HepG2 (cell line): ENCODE results near the gene CALN1. TPM values are rescaled to one million over a fixed set of nuclear protein-coding genes. Genes with fewer than 3 reads are reported as not detected.

ENCODE experiments used
- ATAC-seq: fragments of 200-7000 bp; cut with Tn5 transposase; 3 replicates; pipeline ENCODE4 v1.9.1; 2020; ENCODE audit warnings: mild to moderate bottlenecking, moderate library complexity
- BruUV-seq: library from RNA; stranded (reverse); fragments of 400-500 nt; replicated peaks from 2 replicates; lab custom pipeline; 2021; lab: Mats Ljungman, UMichigan
- CTCF ChIA-PET: fragments of 300-600 bp; formaldehyde crosslinking; extraction: SDS; loops from one replicate; lab custom pipeline; 2021; ENCODE audit warnings: low total read pairs, inconsistent platforms, low intra/inter-chr PET ratio; lab: Yijun Ruan, JAX
- POLR2A ChIA-PET: fragments of 350-600 bp; sonication (Branson Sonifier 250); formaldehyde crosslinking; loops from one replicate; lab custom pipeline; 2020; ENCODE audit warnings: antibody characterized with exemption, inconsistent platforms; lab: Yijun Ruan, JAX
- DNase-seq: peaks from one replicate; pipeline ENCODE4 v3.0.0-alpha.2; 2015; ENCODE audit warnings: low spot score
- FAIRE-seq: peaks from 3 replicates; lab custom pipeline; 2011; peaks lifted over from hg19 to GRCh38; lab: Jason Lieb, UNC
- H2AFZ ChIP-seq: one replicate; pipeline ENCODE4 v1.6.1; 2011; ENCODE audit warnings: low read length, inconsistent platforms
- H3K27ac ChIP-seq: fragments of 300-600 bp; 3 replicates; pipeline ENCODE4 v1.8.0; 2011; ENCODE audit warnings: mixed run types, mild to moderate bottlenecking, mixed read lengths, low read length, inconsistent platforms; ENCODE audit not compliant: insufficient read depth; ENCODE audit errors: extremely low read length
- H3K27me3 ChIP-seq, 2 experiments: fragments of 200-600 bp in 1 of 2; 2 replicates in 1 of 2; 3 replicates in 1 of 2; pipeline versions ENCODE4 v1.6.0 to v1.8.0; 2011; ENCODE audit warnings: low read length in 2 of 2, mild to moderate bottlenecking in 2 of 2, moderate library complexity in 2 of 2, inconsistent platforms in 1 of 2; ENCODE audit not compliant: insufficient read depth in 2 of 2, control insufficient read depth in 1 of 2
- H3K36me3 ChIP-seq, 2 experiments: fragments of 200-600 bp in 1 of 2; replicated peaks in 1 of 2; 2 replicates in 1 of 2; 3 replicates in 1 of 2; pipeline versions ENCODE4 v1.5.1 to v1.8.0; 2011; ENCODE audit warnings: low read length in 2 of 2, inconsistent platforms in 1 of 2; ENCODE audit not compliant: insufficient read depth in 2 of 2, control insufficient read depth in 1 of 2
- H3K4me1 ChIP-seq: 2 replicates; pipeline ENCODE4 v1.5.1; 2012; ENCODE audit warnings: low read length, inconsistent platforms; ENCODE audit not compliant: insufficient read depth
- H3K4me2 ChIP-seq: 2 replicates; pipeline ENCODE4 v1.6.0; 2011; ENCODE audit warnings: low read depth, low read length, inconsistent platforms
- H3K4me3 ChIP-seq, 3 experiments: fragments of 200-600 bp in 1 of 3; sonication (generic), shearing (Covaris generic) in 1 of 3; replicated peaks in 1 of 3; 2 replicates each; pipeline ENCODE4 v1.5.1; 2011 to 2016; ENCODE audit warnings: low read length in 3 of 3, inconsistent platforms in 2 of 3, low read depth in 2 of 3, mild to moderate bottlenecking in 2 of 3, control low read depth in 1 of 3, mixed read lengths in 1 of 3; ENCODE audit not compliant: insufficient read depth in 1 of 3
- H3K79me2 ChIP-seq: one replicate; pipeline ENCODE4 v1.6.1; 2011; ENCODE audit warnings: low read length, inconsistent platforms; ENCODE audit not compliant: insufficient read depth
- H3K9ac ChIP-seq: 2 replicates; pipeline ENCODE4 v1.6.0; 2011; ENCODE audit warnings: mild to moderate bottlenecking, low read depth, low read length, inconsistent platforms; ENCODE audit not compliant: insufficient read depth
- H3K9me3 ChIP-seq: 2 replicates; pipeline ENCODE4 v1.5.1; 2012; ENCODE audit warnings: mild to moderate bottlenecking, low read length
- H4K20me1 ChIP-seq: 2 replicates; pipeline ENCODE4 v1.6.0; 2011; ENCODE audit warnings: inconsistent platforms, mild to moderate bottlenecking, low read length, moderate library complexity; ENCODE audit not compliant: insufficient read depth
- CENPBD1 ChIP-seq: sonication (generic); formaldehyde crosslinking; IDR thresholded peaks from 2 replicates; pipeline ENCODE4 v1.8.0; 2022; ENCODE audit warnings: missing genetic modification reagents, low read depth, mild to moderate bottlenecking, borderline replicate concordance
- CSRNP1 ChIP-seq: sonication (generic); formaldehyde crosslinking; IDR thresholded peaks from 2 replicates; pipeline ENCODE4 v1.8.1; 2023; ENCODE audit warnings: mild to moderate bottlenecking, missing genetic modification reagents
- DNMT3B ChIP-seq: conservative IDR thresholded peaks from 2 replicates; pipeline ENCODE4 v1.6.1; 2016; ENCODE audit warnings: missing biosample characterization, control low read depth
- EP300 ChIP-seq, 3 experiments: sonication (generic) in 1 of 3; formaldehyde crosslinking in 1 of 3; IDR thresholded peaks; 2 replicates each; pipeline versions ENCODE4 v1.5.1 to v1.6.1; 2011 to 2020; ENCODE audit warnings: low read depth in 2 of 3, low read length in 2 of 3, borderline replicate concordance in 1 of 3, improper control_type of control experiment in 1 of 3, mild to moderate bottlenecking in 1 of 3, missing genetic modification reagents in 1 of 3, moderate library complexity in 1 of 3
- IKZF5 ChIP-seq: IDR thresholded peaks from 2 replicates; pipeline ENCODE4 v1.6.1; 2018; ENCODE audit warnings: missing genetic modification reagents, mild to moderate bottlenecking, missing compliant biosample characterization
- MBD4 ChIP-seq: IDR thresholded peaks from 2 replicates; pipeline ENCODE4 v1.6.1; 2012; ENCODE audit warnings: low read length, inconsistent platforms, borderline replicate concordance
- NFE2 ChIP-seq: sonication (generic); formaldehyde crosslinking; IDR thresholded peaks from 2 replicates; pipeline ENCODE4 v1.4.0; 2020; ENCODE audit warnings: missing genetic modification reagents
- NFKB2 ChIP-seq: sonication (generic); formaldehyde crosslinking; IDR thresholded peaks from 2 replicates; pipeline ENCODE4 v1.4.0; 2020; ENCODE audit warnings: missing genetic modification reagents, borderline replicate concordance
- RARA ChIP-seq: IDR thresholded peaks from 2 replicates; pipeline ENCODE4 v1.6.1; 2016; ENCODE audit warnings: missing genetic modification reagents, missing compliant biosample characterization
- SATB2 ChIP-seq: sonication (generic); formaldehyde crosslinking; IDR thresholded peaks from 2 replicates; pipeline ENCODE4 v1.5.0; 2020; ENCODE audit warnings: missing genetic modification reagents
- SMAD3 ChIP-seq: sonication (generic); formaldehyde crosslinking; IDR thresholded peaks from 2 replicates; pipeline ENCODE4 v1.4.0; 2020; ENCODE audit warnings: missing genetic modification reagents
- SMARCE1 ChIP-seq: fragments of 450-650 bp; IDR thresholded peaks from 2 replicates; pipeline ENCODE4 v1.6.1; 2017; ENCODE audit warnings: borderline replicate concordance
- ZC3H13 ChIP-seq: sonication (generic); formaldehyde crosslinking; IDR thresholded peaks from 2 replicates; pipeline ENCODE4 v1.8.1; 2023; ENCODE audit warnings: mild to moderate bottlenecking, missing genetic modification reagents, moderate library complexity
- ZMYM3 ChIP-seq: sonication (generic); formaldehyde crosslinking; IDR thresholded peaks from 2 replicates; pipeline ENCODE4 v1.5.1; 2020; ENCODE audit warnings: mild to moderate bottlenecking, missing genetic modification reagents
- ZNF441 ChIP-seq: sonication (generic); formaldehyde crosslinking; IDR thresholded peaks from 2 replicates; pipeline ENCODE4 v1.7.0; 2021; ENCODE audit warnings: missing genetic modification reagents, borderline replicate concordance
- ZNF562 ChIP-seq: sonication (generic); formaldehyde crosslinking; IDR thresholded peaks from 2 replicates; pipeline ENCODE4 v1.8.0; 2022; ENCODE audit warnings: missing genetic modification reagents, borderline replicate concordance
- ZNF567 ChIP-seq: sonication (generic); formaldehyde crosslinking; IDR thresholded peaks from 2 replicates; pipeline ENCODE4 v1.8.1; 2023; ENCODE audit warnings: mild to moderate bottlenecking, missing genetic modification reagents, borderline replicate concordance
- ZNF691 ChIP-seq: sonication (generic); formaldehyde crosslinking; IDR thresholded peaks from 2 replicates; pipeline ENCODE4 v1.4.0; 2020; ENCODE audit warnings: missing genetic modification reagents, low read depth, mild to moderate bottlenecking, borderline replicate concordance
- ZNF713 ChIP-seq: sonication (generic); formaldehyde crosslinking; IDR thresholded peaks from 2 replicates; pipeline ENCODE4 v1.4.0; 2020; ENCODE audit warnings: mild to moderate bottlenecking, missing genetic modification reagents
- ZNF790 ChIP-seq: sonication (generic); formaldehyde crosslinking; IDR thresholded peaks from 2 replicates; pipeline ENCODE4 v1.8.0; 2022; ENCODE audit warnings: missing genetic modification reagents, mild to moderate bottlenecking, borderline replicate concordance
- WGBS: methylation state at CpG from one replicate; pipeline ENCODE4 v1.1.6; 2017; ENCODE audit warnings: low lambda C conversion rate; 5-methylcytosine and 5-hydroxymethylcytosine counted together
- in situ Hi-C: cut with HindIII; loops from 2 replicates; pipeline ENCODE4 v1.10.0; 2017; ENCODE audit warnings: low pct_unique_long_range_greater_than_20kb; ENCODE audit not compliant: extremely low pct_ligation_motif_present
- intact Hi-C: fragments of 100-400 bp; cut with micrococcal nuclease; formaldehyde crosslinking; loops from one replicate; pipeline ENCODE4 v1.10.0; 2022; ENCODE audit not compliant: unreplicated experiment
- polyA plus RNA-seq, 8 experiments: library from polyadenylated mRNA; depleted of rRNA in 3 of 8; stranded (reverse) in 7 of 8; unstranded in 1 of 8; fragments of >200 nt; fragmentation: Illumina TruSeq in 4 of 8; extraction: Trizol in 4 of 8; gene quantifications; 2 replicates each; pipeline versions ENCODE4 v1.2.1 to v1.2.3, GENCODE V29; 2011 to 2016; ENCODE audit warnings: low read depth in 4 of 8, missing spikeins in 1 of 8, mixed read lengths in 1 of 8; ENCODE audit not compliant: insufficient read depth in 1 of 8
- total RNA-seq, 5 experiments: library from RNA; depleted of rRNA; stranded (reverse); fragments of >200 nt; fragmentation: Illumina TruSeq; extraction: Trizol; gene quantifications; 2 replicates each; pipeline ENCODE4 v1.2.3, GENCODE V29; 2016; ENCODE audit warnings: low read depth in 1 of 5

The CALN1 gene
- total and polyA plus RNA-seq, 2 of the 13 experiments (the other 11 are each of a cell fraction or from before 2014, with no cell fraction given) = not detected

- ChIA-PET CTCF (no interaction called here), POLR2A (no interaction called here)
- ATAC-seq (no peak), DNase-seq (no peak), FAIRE-seq (no peak)
- Histone ChIP-seq H3K79me2 (no peaks in the 10 kb centered on the region), H3K9ac (no peak overlapping the region), H3K27ac (no peak overlapping the region), H3K4me1 (no peaks in the 10 kb centered on the region), H3K4me2 (no peak overlapping the region), H3K36me3 (no peaks in the 10 kb centered on the region), H3K9me3 (no peaks in the 10 kb centered on the region), H3K4me3 (no peak overlapping the region), H3K27me3 (peaks cover 0 to 8% of the 10 kb centered on the region in 2 experiments; a peak in 2 of 5 replicates), H2AFZ (no peak overlapping the region)
- under 1% methylated on average over 3 of the region's 3 CpGs for WGBS
- intact Hi-C loops = no loop called here
- no TSS peak for BruUV-seq
- TF ChIP-seq ZMYM3 (no peak), SMAD3 (no peak), RARA (CRISPR knock-in tag) (no peak), CSRNP1 (CRISPR knock-in tag) (no peak), ZNF562 (CRISPR knock-in tag) (no peak), ZNF567 (no peak), NFE2 (no peak), EP300 (IDR thresholded peaks at IDR 0.05; ENCODE audit: low read depth in 2 of 2, low read length in 2 of 2) (no peak), EP300 (CRISPR knock-in tag; IDR thresholded peaks at IDR 0.05; ENCODE audit: borderline replicate concordance) (no peak), SATB2 (CRISPR knock-in tag) (no peak), CENPBD1 (CRISPR knock-in tag) (no peak), IKZF5 (CRISPR knock-in tag) (no peak), ZC3H13 (CRISPR knock-in tag) (no peak), MBD4 (no peak), NFKB2 (CRISPR knock-in tag) (no peak), ZNF790 (no peak), DNMT3B (CRISPR knock-in tag) (no peak), SMARCE1 (no peak), ZNF441 (CRISPR knock-in tag) (no peak), ZNF713 (CRISPR knock-in tag) (no peak), ZNF691 (no peak)
- TF ChIP-seq, all 625 proteins: peak for 0
- no peaks in the 10 kb centered on the region for H4K20me1 ChIP-seq
- in situ Hi-C loops = no loop called here
Measured at GRCh38 chr7:72118366-72118765, 293.8 kb downstream of the CALN1 start.
